Sigmoid colon (tissue), 7 donors: ENCODE data around the gene TTYH1. TPM values are rescaled to one million over a fixed set of nuclear protein-coding genes. Genes with fewer than 3 reads are reported as not detected.

Experiments
- DNase-seq: peaks from one replicate; pipeline ENCODE4 v3.0.0-alpha.2; 2019
- H3K27ac ChIP-seq, 4 donors: fragments of 200-600 bp; sonication (generic); one replicate each; pipeline ENCODE4 v1.5.1; 2016 to 2019; ENCODE audit warnings: mild to moderate bottlenecking in 1 of 4
- H3K27me3 ChIP-seq, 3 donors: fragments of 200-600 bp; sonication (generic); one replicate each; pipeline ENCODE4 v1.5.1; 2019; ENCODE audit warnings: mild to moderate bottlenecking in 1 of 3
- H3K36me3 ChIP-seq, 4 donors: fragments of 200-600 bp; sonication (generic); one replicate each; pipeline ENCODE4 v1.5.1; 2016 to 2019
- H3K4me1 ChIP-seq, 4 donors: fragments of 200-600 bp; sonication (generic); one replicate each; pipeline ENCODE4 v1.5.1; 2017 to 2019
- H3K4me3 ChIP-seq, 4 donors: fragments of 200-600 bp; sonication (generic); one replicate each; pipeline ENCODE4 v1.5.1; 2017 to 2019; ENCODE audit warnings: mild to moderate bottlenecking in 2 of 4, moderate library complexity in 1 of 4
- H3K9me3 ChIP-seq, 4 donors: fragments of 200-600 bp in 3 of 4; sonication (generic) in 3 of 4; one replicate each; pipeline versions ENCODE4 v1.5.1 to v1.6.1; 2013 to 2019
- EP300 ChIP-seq, 4 donors: sonication (generic); formaldehyde crosslinking; IDR thresholded peaks; one replicate each; pipeline ENCODE4 v1.6.1; 2017; ENCODE audit warnings: antibody characterized with exemption in 4 of 4
- POLR2A ChIP-seq, 2 donors: fragments of 450-650 bp; IDR thresholded peaks; one replicate each; pipeline ENCODE4 v1.6.1; 2016; ENCODE audit warnings: antibody characterized with exemption in 2 of 2, mild to moderate bottlenecking in 2 of 2, moderate library complexity in 2 of 2
- POLR2AphosphoS5 ChIP-seq, 4 donors: sonication (generic); formaldehyde crosslinking; IDR thresholded peaks; one replicate each; pipeline ENCODE4 v1.6.1; 2017; ENCODE audit warnings: antibody characterized with exemption in 4 of 4
- WGBS, 2 donors: extraction: QIAGEN DNeasy Blood & Tissue Kit; methylation state at CpG; one replicate each; pipeline ENCODE4 v1.1.7; 2013; 5-methylcytosine and 5-hydroxymethylcytosine counted together
- intact Hi-C: fragments of 100-400 bp; cut with DNase I; formaldehyde crosslinking; loops from one replicate; pipeline ENCODE4 v1.15.1; 2023
- polyA plus RNA-seq, 3 donors: library from polyadenylated mRNA; stranded (reverse); fragments of 200-250 nt; gene quantifications; one replicate each; pipeline ENCODE4 v1.2.3, GENCODE V29; 2013
- total RNA-seq, 4 donors: library from RNA; depleted of rRNA; stranded (reverse); fragments of >200 nt; gene quantifications; one replicate each; pipeline ENCODE4 v1.1.0, GENCODE V29; 2016
- TF ChIP-seq, protein P1 (sequence below), 4 experiments: fragments of 450-650 bp in 3 of 4; fragments of 200-600 bp in 1 of 4; IDR thresholded peaks; one replicate each; pipeline ENCODE4 v1.5.1; 2016 to 2019; ENCODE audit warnings: antibody characterized with exemption in 4 of 4, mild to moderate bottlenecking in 3 of 4, moderate library complexity in 2 of 4
- donor health status: healthy with polysubstance abuse.
- donor health status: Bipolar disorder and iron deficiency.
- donor health status: healthy.

Gene TTYH1
- total and polyA plus RNA-seq, 7 donors = 0.23 to 5.4 (median 2.5) TPM

- 7 to 33% methylated on average over 37 of the region's 37 CpGs for WGBS, 2 donors
- H3K4me3 ChIP-seq = peak overlapping the region in 2 of 4 donors; percentile 9 to 25
Measured at GRCh38 chr19:54420383-54421168, 5.3 kb downstream of the TTYH1 start.

GRCh38 chr19:54421169-54421516, 5.9 kb downstream of the TTYH1 start:
- DNase-seq = no peak
- Histone ChIP-seq H3K4me3 (no peak overlapping the region), H3K36me3 (no peaks in the 10 kb centered on the region), H3K4me1 (peaks cover 0 to 18% (median 5%) of the 10 kb centered on the region in 4 donors), H3K27ac (peak overlapping the region in 3 of 4 donors; percentile 39 to 59 (median 44)), H3K9me3 (no peaks in the 10 kb centered on the region), H3K27me3 (peaks cover 22 to 83% (median 45%) of the 10 kb centered on the region in 3 donors)
- intact Hi-C loops = no loop called here
- TF ChIP-seq EP300 (IDR thresholded peaks at IDR 0.05) (no peak), POLR2A (IDR thresholded peaks at IDR 0.05) (no peak), POLR2AphosphoS5 (IDR thresholded peaks at IDR 0.05) (no peak)
- TF ChIP-seq, protein P1, sequence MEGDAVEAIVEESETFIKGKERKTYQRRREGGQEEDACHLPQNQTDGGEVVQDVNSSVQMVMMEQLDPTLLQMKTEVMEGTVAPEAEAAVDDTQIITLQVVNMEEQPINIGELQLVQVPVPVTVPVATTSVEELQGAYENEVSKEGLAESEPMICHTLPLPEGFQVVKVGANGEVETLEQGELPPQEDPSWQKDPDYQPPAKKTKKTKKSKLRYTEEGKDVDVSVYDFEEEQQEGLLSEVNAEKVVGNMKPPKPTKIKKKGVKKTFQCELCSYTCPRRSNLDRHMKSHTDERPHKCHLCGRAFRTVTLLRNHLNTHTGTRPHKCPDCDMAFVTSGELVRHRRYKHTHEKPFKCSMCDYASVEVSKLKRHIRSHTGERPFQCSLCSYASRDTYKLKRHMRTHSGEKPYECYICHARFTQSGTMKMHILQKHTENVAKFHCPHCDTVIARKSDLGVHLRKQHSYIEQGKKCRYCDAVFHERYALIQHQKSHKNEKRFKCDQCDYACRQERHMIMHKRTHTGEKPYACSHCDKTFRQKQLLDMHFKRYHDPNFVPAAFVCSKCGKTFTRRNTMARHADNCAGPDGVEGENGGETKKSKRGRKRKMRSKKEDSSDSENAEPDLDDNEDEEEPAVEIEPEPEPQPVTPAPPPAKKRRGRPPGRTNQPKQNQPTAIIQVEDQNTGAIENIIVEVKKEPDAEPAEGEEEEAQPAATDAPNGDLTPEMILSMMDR (IDR thresholded peaks at IDR 0.05) = no peak
- WGBS, 2 donors = 42 to 60% methylated on average over 9 of the region's 9 CpGs

More at GRCh38 chr19:54420383-54421168, 5.3 kb downstream of the TTYH1 start:
- TF ChIP-seq, protein P1 (IDR thresholded peaks at IDR 0.05) = no peak
- TF ChIP-seq EP300 (IDR thresholded peaks at IDR 0.05) (no peak), POLR2AphosphoS5 (IDR thresholded peaks at IDR 0.05) (peak in 2 of 4 donors; percentile 41 to 64), POLR2A (IDR thresholded peaks at IDR 0.05) (peak in 1 of 2 donors; percentile 9)
- H3K9me3 ChIP-seq = no peaks in the 10 kb centered on the region
- H3K36me3 ChIP-seq = no peaks in the 10 kb centered on the region
- peak overlapping the region; percentile 44 to 62 (median 57) for H3K27ac ChIP-seq
- peaks cover 0 to 19% (median 5%) of the 10 kb centered on the region in 4 donors for H3K4me1 ChIP-seq
- intact Hi-C loops = no loop called here
- H3K27me3 ChIP-seq = peaks cover 27 to 83% (median 51%) of the 10 kb centered on the region in 3 donors
- DNase-seq = peak; percentile 79

GRCh38 chr19:54421521-54421920, 6.3 kb downstream of the TTYH1 start:
- WGBS, 2 donors = 84 to 87% methylated on average over 7 of the region's 7 CpGs
- Histone ChIP-seq H3K4me3 (no peak overlapping the region), H3K9me3 (no peaks in the 10 kb centered on the region), H3K27ac (peak overlapping the region in 2 of 4 donors; percentile 39 to 44), H3K4me1 (peaks cover 0 to 18% (median 5%) of the 10 kb centered on the region in 4 donors), H3K27me3 (peaks cover 18 to 83% (median 41%) of the 10 kb centered on the region in 3 donors), H3K36me3 (no peaks in the 10 kb centered on the region)
- intact Hi-C loops = no loop called here
- DNase-seq = no peak
- TF ChIP-seq POLR2AphosphoS5 (IDR thresholded peaks at IDR 0.05) = no peak
- no peak for TF ChIP-seq POLR2A (IDR thresholded peaks at IDR 0.05)
- TF ChIP-seq, protein P1 (IDR thresholded peaks at IDR 0.05) = no peak
- TF ChIP-seq EP300 (IDR thresholded peaks at IDR 0.05) = no peak

DNA sequence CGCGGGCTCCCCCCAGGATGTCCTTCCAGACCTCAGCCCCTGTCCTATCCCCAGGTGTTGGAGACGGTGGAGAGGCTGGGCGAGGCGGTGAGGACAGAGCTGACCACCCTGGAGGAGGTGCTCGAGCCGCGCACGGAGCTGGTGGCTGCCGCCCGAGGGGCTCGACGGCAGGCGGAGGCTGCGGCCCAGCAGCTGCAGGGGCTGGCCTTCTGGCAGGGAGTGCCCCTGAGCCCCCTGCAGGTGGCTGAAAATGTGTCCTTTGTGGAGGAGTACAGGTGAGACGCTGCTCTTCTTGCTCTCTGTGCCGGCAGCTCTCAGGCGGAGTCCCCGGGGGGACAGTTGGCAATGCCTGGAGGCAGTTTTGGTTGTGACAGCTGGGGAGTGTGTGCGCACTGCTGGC, 6.9 kb downstream of the TTYH1 start:
- H3K36me3 ChIP-seq = no peaks in the 10 kb centered on the region
- peaks cover 14 to 79% (median 36%) of the 10 kb centered on the region in 3 donors for H3K27me3 ChIP-seq
- intact Hi-C loops = no loop called here

More for the DNA sequence above, 6.9 kb downstream of the TTYH1 start:
- peaks cover 0 to 18% (median 5%) of the 10 kb centered on the region in 4 donors for H3K4me1 ChIP-seq
- no peak overlapping the region for H3K27ac ChIP-seq
- H3K9me3 ChIP-seq = no peaks in the 10 kb centered on the region
- no peak for TF ChIP-seq POLR2AphosphoS5 (IDR thresholded peaks at IDR 0.05)
- TF ChIP-seq, protein P1 (IDR thresholded peaks at IDR 0.05) = no peak
- TF ChIP-seq POLR2A (IDR thresholded peaks at IDR 0.05) = no peak
- no peak for TF ChIP-seq EP300 (IDR thresholded peaks at IDR 0.05)
- WGBS, 2 donors = 86 to 91% methylated on average over 20 of the region's 20 CpGs
- DNase-seq = no peak
- H3K4me3 ChIP-seq = no peak overlapping the region
